Measurements from ENCODE around the gene ALPK1. TPM values are rescaled to one million over a fixed set of nuclear protein-coding genes. Genes with fewer than 3 reads are reported as not detected.
A peak's percentile ranks its signal among the peaks of the same experiment; 100 is the strongest.

The ALPK1 gene
- total and polyA plus RNA-seq, 11 donors = 1.3 to 21.7 (median 3.2) TPM

- no peak for DNase-seq
- peak overlapping the region in 1 of 12 donors; percentile 0 for H3K4me3 ChIP-seq
- peaks cover 0 to 4% (median 0%) of the 10 kb centered on the region in 9 donors for H3K36me3 ChIP-seq
- H3K4me1 ChIP-seq = peaks cover 0 to 53% (median 0%) of the 10 kb centered on the region in 12 donors
- WGBS, 4 donors = 57 to 78% (median 69%) methylated on average over 3 of the region's 3 CpGs
- peak in 3 of 4 donors; percentile 26 to 68 (median 28) for ATAC-seq
- H3K9me3 ChIP-seq = no peaks in the 10 kb centered on the region
- H3K27me3 ChIP-seq = no peaks in the 10 kb centered on the region
- peak overlapping the region in 1 of 12 donors; percentile 61 for H3K27ac ChIP-seq
- intact Hi-C loops (cut with DNase I) = no loop called here
- TF ChIP-seq CTCF (IDR thresholded peaks at IDR 0.05) = no peak
- no peak for TF ChIP-seq POLR2A (IDR thresholded peaks at IDR 0.05)
These were observed 18.3 kb downstream of the ALPK1 start for GRCh38 chr4:112315446-112315845.

- Histone ChIP-seq H3K4me3 (no peak overlapping the region), H3K4me1 (peaks cover 0 to 53% (median 0%) of the 10 kb centered on the region in 12 donors), H3K9me3 (no peaks in the 10 kb centered on the region), H3K27me3 (no peaks in the 10 kb centered on the region), H3K36me3 (peaks cover 0 to 4% (median 0%) of the 10 kb centered on the region in 9 donors), H3K27ac (peak overlapping the region in 1 of 12 donors; percentile 61)
- intact Hi-C loops (cut with DNase I) = no loop called here
- ATAC-seq (peak in 1 of 4 donors; percentile 69), DNase-seq (no peak)
- WGBS, 4 donors = 62 to 81% (median 69%) methylated on average over 2 of the region's 2 CpGs
- TF ChIP-seq POLR2A (IDR thresholded peaks at IDR 0.05) (no peak), CTCF (IDR thresholded peaks at IDR 0.05) (no peak)
These were observed 19.2 kb downstream of the ALPK1 start for GRCh38 chr4:112316360-112316759.

- H3K27ac ChIP-seq = no peak overlapping the region
- H3K4me1 ChIP-seq = peaks cover 0 to 45% (median 0%) of the 10 kb centered on the region in 12 donors
- H3K9me3 ChIP-seq = no peaks in the 10 kb centered on the region
- H3K27me3 ChIP-seq = no peaks in the 10 kb centered on the region
- TF ChIP-seq POLR2A (IDR thresholded peaks at IDR 0.05) (no peak), CTCF (IDR thresholded peaks at IDR 0.05) (no peak)
- intact Hi-C loops (cut with DNase I) = no loop called here
- no peak for DNase-seq
- ATAC-seq = no peak
- peaks cover 0 to 4% (median 0%) of the 10 kb centered on the region in 9 donors for H3K36me3 ChIP-seq
- H3K4me3 ChIP-seq = no peak overlapping the region
- WGBS, 4 donors = 86 to 90% (median 88%) methylated on average over 5 of the region's 5 CpGs
These were observed 21.3 kb downstream of the ALPK1 start for GRCh38 chr4:112318239-112319142.
